Lung (tissue), 12 donors: ENCODE results near the gene CREB3L4. TPM values are rescaled to one million over a fixed set of nuclear protein-coding genes. Genes with fewer than 3 reads are reported as not detected.

Experiments
- ATAC-seq: fragments of 200-7000 bp; cut with Tn5 transposase; one replicate; pipeline ENCODE4 v1.9.1; 2020; ENCODE audit warnings: moderate number of reproducible peaks; ENCODE audit not compliant: insufficient read depth, low FRiP score
- DNase-seq, 3 donors: peaks; one replicate each; pipeline ENCODE4 v3.0.0-alpha.2; 2013 to 2017
- H3K27ac ChIP-seq, 2 donors: one replicate each; pipeline ENCODE4 v1.5.1; 2013; ENCODE audit warnings: mild to moderate bottlenecking in 2 of 2, moderate library complexity in 2 of 2, control low read depth in 1 of 2, inconsistent platforms in 1 of 2, low read depth in 1 of 2, low read length in 1 of 2
- H3K27me3 ChIP-seq, 3 donors: one replicate each; pipeline ENCODE4 v1.5.1; 2013; ENCODE audit warnings: low read length in 2 of 3; ENCODE audit not compliant: control insufficient read depth in 3 of 3, insufficient read depth in 3 of 3
- H3K36me3 ChIP-seq, 4 donors: one replicate each; pipeline ENCODE4 v1.5.1; 2013; ENCODE audit warnings: low read length in 4 of 4, mild to moderate bottlenecking in 1 of 4, moderate library complexity in 1 of 4; ENCODE audit not compliant: control insufficient read depth in 4 of 4, insufficient read depth in 4 of 4
- H3K4me1 ChIP-seq, 5 donors: one replicate each; pipeline ENCODE4 v1.5.1; 2013; ENCODE audit warnings: low read length in 5 of 5, mild to moderate bottlenecking in 2 of 5, moderate library complexity in 1 of 5; ENCODE audit not compliant: control insufficient read depth in 5 of 5, insufficient read depth in 5 of 5
- H3K4me3 ChIP-seq: one replicate; pipeline ENCODE4 v1.5.1; 2013; ENCODE audit warnings: mild to moderate bottlenecking, control low read depth, moderate library complexity
- H3K9ac ChIP-seq, 2 donors: one replicate each; pipeline ENCODE4 v1.5.1; 2013; ENCODE audit warnings: low read length in 2 of 2, control low read depth in 1 of 2; ENCODE audit not compliant: insufficient read depth in 1 of 2
- H3K9me3 ChIP-seq, 4 donors: one replicate each; pipeline ENCODE4 v1.5.1; 2013; ENCODE audit warnings: low read length in 3 of 4, mild to moderate bottlenecking in 1 of 4, moderate library complexity in 1 of 4; ENCODE audit not compliant: control insufficient read depth in 4 of 4, insufficient read depth in 3 of 4
- WGBS, 2 donors: extraction: QIAGEN DNeasy Blood & Tissue Kit; methylation state at CpG; one replicate each; pipeline ENCODE4 v1.1.7; 2013; 5-methylcytosine and 5-hydroxymethylcytosine counted together
- polyA plus RNA-seq, 2 donors: library from polyadenylated mRNA; stranded (reverse); fragments of 200-250 nt; gene quantifications; one replicate each; pipeline ENCODE4 v1.2.1, GENCODE V29; 2013
- total RNA-seq, 2 donors: library from RNA; depleted of rRNA in 1 of 2; stranded (reverse); fragments of >200 nt in 1 of 2; gene quantifications; one replicate each; pipeline ENCODE4 v1.2.1, GENCODE V29; 2014 to 2021
- TF ChIP-seq, protein P1 (sequence below): IDR thresholded peaks from 2 replicates; pipeline ENCODE4 v1.5.1; 2012; ENCODE audit warnings: mild to moderate bottlenecking; ENCODE audit errors: control extremely low read depth, extremely low read depth
- donor health status: control.
- donor health status: control.
- donor health status: Bipolar disorder and iron deficiency.
- donor health status: healthy.
- donor health status: DM: yes; HTN: yes; CAD: no.

CREB3L4 gene
- total and polyA plus RNA-seq, 4 donors: 9.5 to 21.8 (median 13.6) TPM

DNA sequence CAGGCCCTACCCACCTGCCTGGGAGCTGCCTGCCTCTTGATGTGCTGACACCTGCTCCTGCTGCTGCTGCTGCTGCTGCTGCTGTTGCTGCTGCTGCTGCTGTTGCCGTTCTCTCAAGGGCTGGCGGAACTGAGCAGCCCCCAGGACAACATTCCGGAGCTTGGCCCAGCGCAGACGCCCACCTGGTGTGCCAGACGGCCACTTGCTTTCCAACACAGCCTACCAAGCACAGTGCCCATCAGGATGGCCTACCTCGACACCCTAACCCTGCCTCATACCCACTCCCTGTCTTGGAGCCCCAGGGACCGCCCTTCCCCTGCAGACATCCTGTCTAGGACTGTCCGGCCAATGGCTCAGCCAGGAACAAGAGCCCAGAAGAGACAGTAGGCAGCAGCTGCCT is 33.0 kb upstream of the CREB3L4 start:
- Histone ChIP-seq H3K9ac (no peak overlapping the region), H3K27me3 (no peaks in the 10 kb centered on the region), H3K4me3 (no peak overlapping the region), H3K4me1 (no peaks in the 10 kb centered on the region), H3K9me3 (no peaks in the 10 kb centered on the region), H3K36me3 (peaks cover 15 to 73% (median 46%) of the 10 kb centered on the region in 4 donors), H3K27ac (no peak overlapping the region)
- no peak for ATAC-seq
- TF ChIP-seq, protein P1, sequence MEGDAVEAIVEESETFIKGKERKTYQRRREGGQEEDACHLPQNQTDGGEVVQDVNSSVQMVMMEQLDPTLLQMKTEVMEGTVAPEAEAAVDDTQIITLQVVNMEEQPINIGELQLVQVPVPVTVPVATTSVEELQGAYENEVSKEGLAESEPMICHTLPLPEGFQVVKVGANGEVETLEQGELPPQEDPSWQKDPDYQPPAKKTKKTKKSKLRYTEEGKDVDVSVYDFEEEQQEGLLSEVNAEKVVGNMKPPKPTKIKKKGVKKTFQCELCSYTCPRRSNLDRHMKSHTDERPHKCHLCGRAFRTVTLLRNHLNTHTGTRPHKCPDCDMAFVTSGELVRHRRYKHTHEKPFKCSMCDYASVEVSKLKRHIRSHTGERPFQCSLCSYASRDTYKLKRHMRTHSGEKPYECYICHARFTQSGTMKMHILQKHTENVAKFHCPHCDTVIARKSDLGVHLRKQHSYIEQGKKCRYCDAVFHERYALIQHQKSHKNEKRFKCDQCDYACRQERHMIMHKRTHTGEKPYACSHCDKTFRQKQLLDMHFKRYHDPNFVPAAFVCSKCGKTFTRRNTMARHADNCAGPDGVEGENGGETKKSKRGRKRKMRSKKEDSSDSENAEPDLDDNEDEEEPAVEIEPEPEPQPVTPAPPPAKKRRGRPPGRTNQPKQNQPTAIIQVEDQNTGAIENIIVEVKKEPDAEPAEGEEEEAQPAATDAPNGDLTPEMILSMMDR: no peak
- WGBS, 2 donors: 95 to 96% methylated on average over 9 of the region's 9 CpGs
- no peak for DNase-seq

DNA sequence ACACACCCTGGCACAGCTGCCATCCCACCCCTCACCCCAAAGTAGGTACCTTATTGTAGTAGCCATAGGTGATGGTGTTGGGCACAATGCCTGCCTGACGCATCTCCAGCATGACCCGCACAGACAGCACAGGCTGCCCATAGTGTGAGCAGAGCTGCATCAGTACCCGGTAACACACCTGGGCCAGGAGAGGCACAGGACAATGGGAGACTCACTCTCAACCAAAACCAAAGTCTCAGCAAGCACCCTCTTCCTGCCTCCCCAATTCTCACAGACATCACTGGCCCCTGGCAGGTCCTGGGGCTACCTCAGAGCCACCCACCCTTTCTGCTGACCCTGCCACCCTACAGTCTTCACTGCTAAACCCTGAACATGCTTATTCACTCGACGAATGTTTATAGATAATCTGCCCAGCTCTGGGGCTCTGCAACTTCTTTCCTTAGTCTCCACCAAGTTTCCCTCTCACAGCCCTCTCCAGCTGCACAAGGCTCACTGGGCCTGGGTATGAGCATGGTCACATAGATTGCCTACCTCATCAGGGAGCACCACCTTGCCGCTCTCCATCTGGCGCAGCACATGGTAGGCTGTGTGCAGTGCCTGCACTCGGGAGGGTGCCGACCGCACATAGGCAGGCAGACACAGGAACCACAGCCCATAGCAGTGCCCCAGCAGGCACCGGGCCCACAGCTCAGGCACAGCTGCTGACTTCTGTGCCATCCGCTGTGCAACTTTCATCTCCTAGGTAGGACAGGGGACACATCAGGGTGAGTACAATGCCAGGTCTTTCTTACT is 31.5 kb upstream of the CREB3L4 start:
- ATAC-seq: no peak
- no peak overlapping the region for H3K27ac ChIP-seq
- no peaks in the 10 kb centered on the region for H3K4me1 ChIP-seq
- H3K9me3 ChIP-seq: no peaks in the 10 kb centered on the region
- no peak overlapping the region for H3K9ac ChIP-seq
- no peak overlapping the region for H3K4me3 ChIP-seq
- H3K27me3 ChIP-seq: no peaks in the 10 kb centered on the region
- TF ChIP-seq, protein P1: no peak
- WGBS, 2 donors: 96 to 98% methylated on average over 12 of the region's 12 CpGs
- peaks cover 10 to 73% (median 40%) of the 10 kb centered on the region in 4 donors for H3K36me3 ChIP-seq
- DNase-seq: no peak

GRCh38 chr1:153937331-153937730 is 30.4 kb upstream of the CREB3L4 start:
- TF ChIP-seq, protein P1: no peak
- WGBS, 2 donors: 96 to 99% methylated on average over 10 of the region's 10 CpGs

More at GRCh38 chr1:153937331-153937730, 30.4 kb upstream of the CREB3L4 start:
- H3K36me3 ChIP-seq: peaks cover 10 to 74% (median 43%) of the 10 kb centered on the region in 4 donors
- no peak overlapping the region for H3K27ac ChIP-seq
- H3K9ac ChIP-seq: no peak overlapping the region
- no peaks in the 10 kb centered on the region for H3K27me3 ChIP-seq
- H3K4me1 ChIP-seq: no peaks in the 10 kb centered on the region
- no peaks in the 10 kb centered on the region for H3K9me3 ChIP-seq
- DNase-seq: no peak
- no peak for ATAC-seq
- no peak overlapping the region for H3K4me3 ChIP-seq
